CD1c-positive myeloid dendritic cell (primary cell): ENCODE measurements around the gene GCNT1.
"Not testable (repeated sequence)": the region's sequence is repeated elsewhere in the genome, so short reads cannot be mapped to it uniquely, and the experiment has no call there.

Experiments used
- DNase-seq: peaks from one replicate; pipeline ENCODE4 v3.0.0-alpha.2; 2016; ENCODE audit errors: extremely low spot score

Gene GCNT1

GRCh38 chr9:76443887-76444286 is 15.1 kb upstream of the GCNT1 start:
- no peak for DNase-seq

DNA sequence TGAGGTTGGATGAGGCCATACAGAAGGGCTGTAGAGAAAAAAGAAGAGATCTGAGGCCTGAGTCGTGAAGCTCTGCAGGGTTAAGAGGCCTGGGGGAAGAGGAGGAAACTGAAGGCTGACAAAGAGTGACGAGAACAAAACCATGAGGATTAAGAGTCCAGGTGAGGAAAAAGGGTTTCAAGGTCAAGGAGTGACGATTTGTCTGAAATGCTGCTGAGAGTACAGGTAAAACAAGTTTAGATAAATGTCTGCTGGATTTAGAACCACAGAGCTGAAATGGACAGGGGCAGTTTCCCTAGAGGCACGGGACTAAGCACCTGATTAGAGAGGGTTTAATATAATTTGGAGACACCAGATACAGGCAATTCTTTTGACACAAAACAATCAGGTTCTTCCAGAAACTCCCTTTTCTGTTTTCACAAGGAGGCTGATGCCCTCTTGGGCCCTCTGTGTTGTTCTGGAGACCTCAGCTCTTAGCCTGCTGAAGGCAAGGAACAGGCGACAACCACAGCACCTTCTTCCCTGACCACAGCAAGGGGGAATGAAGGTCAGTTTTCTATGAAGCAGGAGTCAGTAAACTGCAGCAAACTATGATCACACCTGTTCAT is 14.6 kb upstream of the GCNT1 start:
- DNase-seq: no peak

- DNase-seq: no peak
Observed at GRCh38 chr9:76445976-76446375, 13.0 kb upstream of the GCNT1 start.

GRCh38 chr9:76448501-76448900 is 10.5 kb upstream of the GCNT1 start:
- DNase-seq: no peak

GRCh38 chr9:76451234-76451633 is 7.7 kb upstream of the GCNT1 start:
- DNase-seq: no peak

DNA sequence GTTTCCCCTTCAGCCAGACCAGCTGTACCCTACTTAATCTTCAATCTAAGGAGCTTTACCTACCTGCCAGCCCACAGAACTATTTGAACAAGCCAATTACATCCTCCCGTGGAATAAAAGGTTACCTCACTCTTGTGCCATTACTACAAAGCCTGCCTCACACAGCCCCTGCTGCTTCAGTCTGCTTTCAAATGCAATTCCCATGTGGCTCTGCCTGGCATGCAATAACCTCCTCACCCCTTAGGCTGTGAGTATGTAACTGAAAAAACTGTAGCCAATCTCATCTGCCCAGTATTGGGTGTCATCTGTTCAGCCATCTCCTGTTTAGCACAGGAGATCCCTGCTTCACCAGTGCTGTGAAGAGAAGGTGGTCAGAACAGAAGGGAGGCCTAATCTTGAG is 6.1 kb upstream of the GCNT1 start:
- no peak for DNase-seq

GRCh38 chr9:76453785-76454184 is 5.2 kb upstream of the GCNT1 start:
- DNase-seq: no peak

DNA sequence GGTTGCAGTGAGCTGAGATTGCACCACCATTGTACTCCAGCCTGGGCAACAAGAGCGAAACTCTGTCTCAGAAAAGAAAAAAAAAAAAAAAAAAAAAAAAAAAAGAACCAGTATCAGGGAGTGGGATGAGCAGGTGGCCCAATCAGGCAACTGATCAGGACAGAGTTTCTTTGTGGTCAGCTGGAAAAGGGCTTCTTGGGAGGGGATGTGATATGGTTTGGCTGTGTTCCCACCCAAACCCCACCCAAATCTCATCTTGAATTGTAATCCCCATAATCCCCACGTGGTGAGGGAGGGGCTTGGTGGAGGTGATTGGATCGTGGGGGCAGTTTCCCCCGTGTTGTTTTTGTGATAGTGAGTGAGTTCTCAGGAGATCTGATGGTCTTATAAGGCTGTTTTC is 4.7 kb upstream of the GCNT1 start:
- DNase-seq: no peak

- DNase-seq: peak; percentile 28
Observed at GRCh38 chr9:76456202-76456926, 2.6 kb upstream of the GCNT1 start.

- DNase-seq: peak; percentile 30
Observed at GRCh38 chr9:76459694-76460635, 983 bp downstream of the GCNT1 start.

GRCh38 chr9:76462126-76462525 is 3.1 kb downstream of the GCNT1 start:
- no peak for DNase-seq

DNA sequence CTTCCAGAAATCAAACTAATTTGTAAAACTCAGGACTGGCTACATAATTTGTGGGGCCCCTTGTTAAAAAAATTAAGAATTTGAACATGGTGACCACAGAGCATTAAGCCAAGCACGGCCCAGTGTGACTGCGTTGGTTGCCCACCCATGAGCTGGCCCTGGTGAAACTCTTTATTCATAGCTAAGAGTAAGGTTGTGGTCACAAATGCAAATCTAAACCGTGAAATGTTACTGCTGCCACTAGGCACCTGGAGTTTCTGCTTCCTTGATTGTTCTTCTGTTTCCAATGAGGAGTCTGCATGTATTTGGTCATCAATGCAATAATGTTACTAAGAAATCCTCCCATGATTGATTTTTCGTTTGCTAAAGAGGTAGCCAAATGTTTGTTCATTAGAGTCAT is 4.2 kb downstream of the GCNT1 start:
- no peak for DNase-seq

GRCh38 chr9:76464706-76465105 is 5.7 kb downstream of the GCNT1 start:
- DNase-seq: no peak

GRCh38 chr9:76465442-76466298 is 6.7 kb downstream of the GCNT1 start:
- no peak for DNase-seq

- DNase-seq: no peak
Observed at GRCh38 chr9:76466299-76466605, 7.3 kb downstream of the GCNT1 start.

DNA sequence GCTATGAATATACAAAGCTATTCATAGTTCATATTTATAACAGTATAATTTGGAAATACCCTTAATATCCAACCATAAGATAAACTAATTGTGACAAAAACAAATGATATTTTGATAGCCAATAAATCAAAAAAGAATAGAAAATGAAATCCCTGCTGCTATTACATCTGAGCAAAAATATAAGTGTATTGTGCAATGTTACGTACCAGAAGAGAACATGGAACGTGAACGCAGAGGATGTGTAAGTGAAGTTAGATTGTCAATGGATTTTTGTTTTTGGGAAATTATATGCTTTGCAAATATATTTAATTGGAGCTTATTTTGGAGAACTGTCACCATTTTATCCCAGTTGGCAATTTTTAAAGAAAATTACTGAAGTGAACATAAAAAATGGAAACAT is 15.4 kb downstream of the GCNT1 start:
- DNase-seq: no peak

GRCh38 chr9:76475686-76476085 is 16.7 kb downstream of the GCNT1 start:
- DNase-seq: peak; percentile 57

DNA sequence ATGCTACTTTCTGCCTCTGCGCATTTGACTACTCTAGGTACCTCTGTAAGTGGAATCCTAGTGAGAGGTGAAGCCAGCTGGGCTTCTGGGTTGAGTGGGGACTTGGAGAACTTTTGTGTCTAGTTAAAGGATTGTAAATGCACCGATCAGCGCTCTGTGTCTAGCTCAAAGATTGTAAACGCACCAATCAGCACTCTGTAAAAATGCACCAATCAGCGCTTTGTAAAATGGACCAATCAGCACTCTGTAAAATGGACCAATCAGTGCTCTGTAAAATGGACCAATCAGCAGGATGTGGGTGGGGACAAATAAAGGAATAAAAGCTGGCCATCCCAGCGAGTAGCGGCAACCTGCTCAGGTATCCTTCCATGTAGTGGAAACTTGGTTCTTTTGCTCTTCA is 18.8 kb downstream of the GCNT1 start:
- DNase-seq: not testable (repeated sequence)

GRCh38 chr9:76478226-76478625 is 19.2 kb downstream of the GCNT1 start:
- no peak for DNase-seq

DNA sequence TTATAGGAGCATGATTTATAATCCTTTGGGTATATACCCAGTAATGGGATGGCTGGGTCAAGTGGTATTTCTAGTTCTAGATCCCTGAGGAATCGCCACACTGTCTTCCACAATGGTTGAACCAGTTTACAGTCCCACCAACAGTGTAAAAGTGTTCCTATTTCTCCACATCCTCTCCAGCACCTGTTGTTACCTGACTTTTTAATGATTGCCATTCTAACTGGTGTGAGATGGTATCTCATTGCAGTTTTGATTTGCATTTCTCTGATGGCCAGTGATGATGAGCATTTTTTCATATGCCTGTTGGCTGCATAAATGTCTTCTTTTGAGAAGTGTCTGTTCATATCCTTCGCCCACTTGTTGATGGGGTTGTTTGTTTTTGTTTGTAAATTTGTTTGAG is 20.4 kb downstream of the GCNT1 start:
- not testable (repeated sequence) for DNase-seq

DNA sequence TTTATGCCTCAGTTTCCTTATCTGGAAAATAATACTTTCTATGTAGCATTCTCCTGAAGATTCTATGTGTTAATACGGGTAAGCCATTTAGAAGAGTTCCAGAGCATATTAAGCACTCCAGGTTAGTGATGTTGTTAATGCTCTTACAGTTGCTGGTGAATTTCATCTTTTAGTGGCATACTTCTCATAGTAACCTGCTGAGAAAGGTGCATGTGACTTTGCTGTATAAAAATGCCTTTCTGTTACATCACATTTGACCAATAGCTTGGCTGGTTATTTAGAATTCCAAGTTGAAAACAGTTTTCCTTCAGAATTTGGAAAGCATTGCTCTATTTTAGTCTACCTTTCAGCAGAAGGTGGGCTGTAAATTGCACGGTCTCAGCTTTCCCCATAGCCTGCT is 27.2 kb downstream of the GCNT1 start:
- DNase-seq: no peak
